Subcutaneous preadipocyte (primary cell): Measurements from ENCODE around the gene NEUROD1. TPM values are rescaled to one million over a fixed set of nuclear protein-coding genes. Genes with fewer than 3 reads are reported as not detected.

Experiments
- total RNA-seq: library from RNA; depleted of rRNA; stranded (reverse); fragments of >200 nt; gene quantifications from 2 replicates; pipeline ENCODE4 v1.2.3, GENCODE V29; 2012

Gene NEUROD1
- not detected in 2 replicates for total RNA-seq

DNA sequence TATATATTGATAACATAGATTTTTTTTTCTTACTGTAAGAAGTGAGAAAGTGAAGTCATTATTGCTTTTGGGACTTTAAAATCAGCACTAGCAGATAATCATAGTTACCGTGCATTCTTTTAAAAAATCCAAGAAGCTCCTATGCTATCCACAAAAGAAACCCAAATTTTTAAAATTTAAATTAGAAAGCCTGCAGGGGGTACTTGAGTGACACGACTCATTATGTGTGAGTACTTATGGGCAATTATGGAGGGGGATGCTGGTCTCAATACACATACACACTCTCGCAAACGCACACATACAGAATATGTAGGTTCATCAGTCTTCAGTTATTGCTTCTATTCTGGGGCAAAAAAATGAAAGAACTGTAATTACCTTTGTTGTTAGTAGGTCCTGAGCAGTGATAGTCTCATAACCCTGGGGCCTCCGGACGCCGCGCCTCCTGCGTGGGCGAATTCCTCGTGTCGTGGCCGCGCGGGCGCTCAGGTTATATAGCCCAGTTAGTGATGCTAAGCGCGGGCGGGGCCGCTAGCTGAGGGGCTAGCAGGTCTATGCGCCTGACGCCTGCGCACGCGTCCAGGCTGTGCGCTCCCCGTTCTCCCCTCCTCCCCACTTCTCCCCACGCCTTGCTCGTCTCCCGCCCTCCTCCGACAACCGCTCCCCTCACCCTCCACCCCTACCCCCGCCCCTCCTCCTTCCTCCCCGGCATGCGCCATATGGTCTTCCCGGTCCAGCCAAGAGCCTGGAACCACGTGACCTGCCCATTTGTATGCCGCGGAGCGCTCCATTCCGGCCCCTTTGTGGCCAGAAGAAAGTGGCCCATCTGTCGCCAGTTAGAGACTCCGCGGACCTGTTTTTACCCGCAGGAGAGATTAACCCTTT lies at the start of gene NEUROD1:
Gene NEUROD1, minus strand, starts transcription at position 463 of the 882 bp plus-strand sequence. CDS start 1,657 bp downstream, outside the sequence.

DNA sequence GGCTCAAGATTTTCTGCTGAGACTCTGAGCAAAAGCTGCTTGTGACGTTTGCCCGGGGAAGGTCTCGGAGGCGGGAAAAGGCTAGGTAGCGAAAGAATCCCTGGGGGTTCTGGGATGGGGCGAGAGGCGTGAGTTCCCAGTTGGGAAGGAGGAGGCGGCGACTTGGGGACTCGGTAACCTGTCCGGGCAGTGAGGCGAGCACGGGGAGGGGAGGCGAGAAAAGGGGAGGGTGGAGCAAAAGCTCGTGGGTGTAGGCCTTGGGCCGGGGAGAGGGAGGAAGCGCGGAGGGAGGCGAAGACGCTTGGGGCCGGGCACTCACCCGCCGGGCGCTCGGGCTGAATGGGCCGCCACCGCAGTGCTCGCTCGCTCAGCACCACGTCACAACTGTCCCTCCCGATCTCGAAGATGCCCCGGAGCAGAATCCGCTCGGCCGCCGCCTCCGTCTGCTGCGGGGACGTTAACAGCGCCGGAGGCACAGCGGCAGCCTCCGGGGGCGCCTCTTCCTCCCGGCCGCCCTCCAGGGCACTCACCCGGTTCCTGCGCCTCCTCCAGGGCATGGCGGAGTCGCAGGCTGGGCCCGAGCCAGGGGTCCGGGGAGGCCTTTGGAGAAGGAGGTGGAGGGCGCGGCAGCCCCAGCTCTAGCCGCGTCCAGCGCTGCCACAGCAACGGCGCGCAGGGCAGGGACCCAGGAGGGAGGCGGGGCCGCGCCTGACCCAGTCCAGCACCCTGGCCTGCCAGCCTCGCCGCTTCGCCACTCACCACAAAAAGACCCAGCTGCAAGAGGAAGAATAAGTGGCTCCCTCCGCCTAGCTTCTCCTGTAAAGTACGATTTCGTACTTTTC lies 23.6 kb downstream of the NEUROD1 start, which contains the start of gene CERKL:
Gene CERKL, minus strand, starts transcription at position 656 of the 842 bp plus-strand sequence. Its CDS starts 99 bp downstream, at position 557.

Other genes starting within 250 kb of the NEUROD1 start
- gene ITGA4, start 223.1 kb downstream of the NEUROD1 start, total RNA-seq: 86.0 and 117 TPM in 2 replicates
- under 0.01 and 0.20 TPM in 2 replicates for gene CERKL, start 23.4 kb downstream of the NEUROD1 start, total RNA-seq
- 44.5 and 86.0 TPM in 2 replicates for gene ITPRID2, start 211.2 kb upstream of the NEUROD1 start, total RNA-seq